GM18526 (cell line): Measurements from ENCODE around the gene ORMDL3.

ENCODE experiments used
- POLR2A ChIP-seq: IDR thresholded peaks from 3 replicates; pipeline ENCODE4 v1.6.1; 2011; ENCODE audit not compliant: insufficient read length; ENCODE audit errors: extremely low read depth

ORMDL3 gene

GRCh38 chr17:39934324-39934723 is 6.9 kb upstream of the ORMDL3 start:
- TF ChIP-seq POLR2A, result no peak

- TF ChIP-seq POLR2A, result no peak
Measured at GRCh38 chr17:39933912-39934311, 6.5 kb upstream of the ORMDL3 start.

GRCh38 chr17:39929646-39930407 is 2.4 kb upstream of the ORMDL3 start:
- TF ChIP-seq POLR2A, result no peak

- TF ChIP-seq POLR2A, result no peak
Measured at GRCh38 chr17:39928858-39929645, 1.7 kb upstream of the ORMDL3 start.

- no peak for TF ChIP-seq POLR2A
Measured at GRCh38 chr17:39927929-39928857, 792 bp upstream of the ORMDL3 start.

GRCh38 chr17:39926588-39927100 is 757 bp downstream of the ORMDL3 start:
- TF ChIP-seq POLR2A, result peak; percentile 31

- no peak for TF ChIP-seq POLR2A
Measured at GRCh38 chr17:39926135-39926587, 1.2 kb downstream of the ORMDL3 start.

- no peak for TF ChIP-seq POLR2A
Measured at GRCh38 chr17:39925282-39926134, 1.9 kb downstream of the ORMDL3 start.

GRCh38 chr17:39924691-39925055 is 2.7 kb downstream of the ORMDL3 start:
- no peak for TF ChIP-seq POLR2A

GRCh38 chr17:39923836-39924690 is 3.3 kb downstream of the ORMDL3 start:
- TF ChIP-seq POLR2A, result no peak

GRCh38 chr17:39923230-39923629 is 4.2 kb downstream of the ORMDL3 start:
- TF ChIP-seq POLR2A, result no peak

- no peak for TF ChIP-seq POLR2A
Measured at GRCh38 chr17:39922006-39922405, 5.4 kb downstream of the ORMDL3 start.

GRCh38 chr17:39921323-39921722 is 6.1 kb downstream of the ORMDL3 start:
- no peak for TF ChIP-seq POLR2A
